HEK293T (cell line): Measurements from ENCODE around the gene MYBPC3.

Experiments
- CTCF ChIA-PET: fragments of 350-600 bp; formaldehyde crosslinking; extraction: SDS; loops from one replicate; lab custom pipeline; 2021; ENCODE audit warnings: antibody characterized with exemption, inconsistent platforms; lab: Yijun Ruan, JAX
- POLR2A ChIA-PET: fragments of 350-600 bp; formaldehyde crosslinking; extraction: SDS; loops from one replicate; lab custom pipeline; 2020; ENCODE audit warnings: antibody characterized with exemption, inconsistent platforms; lab: Yijun Ruan, JAX
- DNase-seq: peaks from one replicate; pipeline ENCODE4 v3.0.0; 2012; ENCODE audit warnings: mixed read lengths; ENCODE audit errors: extremely low spot score
- ARNT ChIP-seq: fragments of 450-650 bp; IDR thresholded peaks from 2 replicates; pipeline ENCODE4 v1.6.1; 2017; ENCODE audit warnings: mild to moderate bottlenecking
- BHLHE40 ChIP-seq: fragments of 450-650 bp; IDR thresholded peaks from 2 replicates; pipeline ENCODE4 v1.6.1; 2016; ENCODE audit warnings: mild to moderate bottlenecking, moderate library complexity, borderline replicate concordance
- CTBP1 ChIP-seq: fragments of 450-650 bp; IDR thresholded peaks from 2 replicates; pipeline ENCODE4 v1.6.1; 2016; ENCODE audit warnings: borderline replicate concordance
- ELF4 ChIP-seq: fragments of 450-650 bp; IDR thresholded peaks from 2 replicates; pipeline ENCODE4 v1.6.1; 2017; ENCODE audit warnings: antibody characterized with exemption
- FOXA1 ChIP-seq: fragments of 450-650 bp; IDR thresholded peaks from 2 replicates; pipeline ENCODE4 v1.6.1; 2016; ENCODE audit warnings: mild to moderate bottlenecking
- FOXK2 ChIP-seq: fragments of 450-650 bp; IDR thresholded peaks from 2 replicates; pipeline ENCODE4 v1.6.1; 2016; ENCODE audit warnings: mild to moderate bottlenecking
- FOXM1 ChIP-seq: fragments of 450-650 bp; IDR thresholded peaks from 2 replicates; pipeline ENCODE4 v1.6.1; 2017; ENCODE audit warnings: mild to moderate bottlenecking, borderline replicate concordance
- HDGF ChIP-seq: fragments of 450-650 bp; IDR thresholded peaks from 2 replicates; pipeline ENCODE4 v1.6.1; 2017; ENCODE audit warnings: antibody characterized with exemption, borderline replicate concordance
- L3MBTL2 ChIP-seq: fragments of 450-650 bp; conservative IDR thresholded peaks from 2 replicates; pipeline ENCODE4 v1.6.1; 2016; ENCODE audit warnings: mild to moderate bottlenecking
- LEF1 ChIP-seq: fragments of 450-650 bp; IDR thresholded peaks from 2 replicates; pipeline ENCODE4 v1.6.1; 2017; ENCODE audit warnings: mild to moderate bottlenecking, borderline replicate concordance
- NFRKB ChIP-seq: fragments of 450-650 bp; IDR thresholded peaks from 2 replicates; pipeline ENCODE4 v1.6.1; 2016; ENCODE audit warnings: mild to moderate bottlenecking, moderate library complexity
- SP1 ChIP-seq: fragments of 450-650 bp; IDR thresholded peaks from 2 replicates; pipeline ENCODE4 v1.6.1; 2017
- SUZ12 ChIP-seq: fragments of 450-650 bp; IDR thresholded peaks from 2 replicates; pipeline ENCODE4 v1.6.1; 2016; ENCODE audit warnings: mild to moderate bottlenecking
- TARDBP ChIP-seq: fragments of 450-650 bp; IDR thresholded peaks from 2 replicates; pipeline ENCODE4 v1.6.1; 2016
- ZNF384 ChIP-seq: fragments of 450-650 bp; IDR thresholded peaks from 2 replicates; pipeline ENCODE4 v1.6.1; 2016
- TF ChIP-seq, protein P1 (sequence below): fragments of 450-650 bp; IDR thresholded peaks from 2 replicates; pipeline ENCODE4 v1.6.1; 2016

The MYBPC3 gene

GRCh38 chr11:47345890-47346563 lies 6.5 kb downstream of the MYBPC3 start:
- POLR2A ChIA-PET = interaction anchor here (0.9 to 1.4 kb wide), 2 partner anchors 24 to 97 kb away, joined by 3 to 4 read pairs; partner anchors contain the start of gene ACP2
- no peak for DNase-seq
- CTCF ChIA-PET = no interaction called here
- no peak for TF ChIP-seq CTBP1
- no peak for TF ChIP-seq BHLHE40
- no peak for TF ChIP-seq SP1
- no peak for TF ChIP-seq TARDBP
- no peak for TF ChIP-seq FOXK2
- TF ChIP-seq L3MBTL2 = no peak
- TF ChIP-seq NFRKB = no peak
- TF ChIP-seq ZNF384 = no peak
- TF ChIP-seq HDGF = no peak
- no peak for TF ChIP-seq FOXA1
- no peak for TF ChIP-seq ARNT
- TF ChIP-seq SUZ12 = no peak
- no peak for TF ChIP-seq FOXM1
- TF ChIP-seq ELF4 = no peak
- no peak for TF ChIP-seq LEF1
- TF ChIP-seq, protein P1, sequence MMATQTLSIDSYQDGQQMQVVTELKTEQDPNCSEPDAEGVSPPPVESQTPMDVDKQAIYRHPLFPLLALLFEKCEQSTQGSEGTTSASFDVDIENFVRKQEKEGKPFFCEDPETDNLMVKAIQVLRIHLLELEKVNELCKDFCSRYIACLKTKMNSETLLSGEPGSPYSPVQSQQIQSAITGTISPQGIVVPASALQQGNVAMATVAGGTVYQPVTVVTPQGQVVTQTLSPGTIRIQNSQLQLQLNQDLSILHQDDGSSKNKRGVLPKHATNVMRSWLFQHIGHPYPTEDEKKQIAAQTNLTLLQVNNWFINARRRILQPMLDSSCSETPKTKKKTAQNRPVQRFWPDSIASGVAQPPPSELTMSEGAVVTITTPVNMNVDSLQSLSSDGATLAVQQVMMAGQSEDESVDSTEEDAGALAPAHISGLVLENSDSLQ = no peak

GRCh38 chr11:47342854-47343253 lies 9.6 kb downstream of the MYBPC3 start:
- DNase-seq = no peak
- TF ChIP-seq BHLHE40 = no peak
- TF ChIP-seq NFRKB = no peak
- no peak for TF ChIP-seq FOXM1
- no peak for TF ChIP-seq SP1
- TF ChIP-seq CTBP1 = no peak
- TF ChIP-seq FOXK2 = no peak
- TF ChIP-seq, protein P1 = no peak
- no peak for TF ChIP-seq LEF1
- no peak for TF ChIP-seq FOXA1
- TF ChIP-seq L3MBTL2 = no peak
- no peak for TF ChIP-seq ZNF384
- TF ChIP-seq SUZ12 = no peak
- TF ChIP-seq TARDBP = no peak
- no peak for TF ChIP-seq ELF4
- no peak for TF ChIP-seq HDGF
- TF ChIP-seq ARNT = no peak
- ChIA-PET CTCF (interaction anchor here (3.5 kb wide), 1 partner anchor 11 kb away, joined by 22 read pairs; no protein-coding TSS in a partner anchor), POLR2A (no interaction called here)

DNA sequence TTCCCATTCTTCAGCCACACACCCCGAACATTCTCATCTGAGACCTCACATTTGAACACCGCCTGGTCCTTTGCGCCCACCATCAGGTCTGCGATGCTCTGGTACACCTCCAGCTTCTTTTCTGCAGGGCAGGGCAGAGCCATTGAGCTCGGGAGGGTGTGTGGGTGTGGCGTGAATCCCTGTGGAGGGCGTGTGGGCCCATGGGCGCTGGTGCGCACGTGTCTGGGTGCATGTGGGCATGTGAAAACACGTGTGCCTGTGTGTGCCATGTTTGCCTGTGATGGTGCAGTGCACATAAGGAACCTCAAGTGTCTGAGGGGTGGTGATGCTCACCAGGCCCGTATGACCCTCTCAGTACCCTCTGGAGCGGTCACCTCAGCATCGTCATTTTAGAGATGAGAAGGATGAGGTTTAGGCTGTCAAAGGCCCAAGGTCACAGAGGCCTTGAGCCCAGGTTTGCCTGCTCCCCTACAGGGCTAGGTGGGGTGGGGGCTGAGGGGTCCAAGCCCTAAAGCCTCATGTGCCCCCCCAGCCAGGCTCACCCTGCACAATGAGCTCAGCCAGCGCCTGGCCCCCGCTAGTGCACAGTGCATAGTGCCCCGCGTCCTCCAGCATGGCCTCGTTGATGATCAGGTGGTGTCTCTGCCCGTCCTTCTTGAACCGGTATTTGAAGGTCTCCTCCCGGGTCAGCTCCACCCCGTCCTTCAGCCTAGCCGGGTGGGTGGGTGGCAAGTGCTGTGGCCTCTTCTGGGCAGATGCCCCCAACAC lies 10.3 kb downstream of the MYBPC3 start:
- CTCF ChIA-PET = interaction anchor here (3.5 kb wide), 1 partner anchor 12 kb away, joined by 22 read pairs; no protein-coding TSS in a partner anchor
- no peak for TF ChIP-seq NFRKB
- no peak for TF ChIP-seq ELF4
- POLR2A ChIA-PET = interaction anchor here (0.6 kb wide), 1 partner anchor 82 kb away, joined by 3 read pairs; no protein-coding TSS in a partner anchor
- no peak for DNase-seq

GRCh38 chr11:47340980-47341775 lies 11.3 kb downstream of the MYBPC3 start:
- ChIA-PET POLR2A (no interaction called here), CTCF (interaction anchor here (3.5 kb wide), 1 partner anchor 13 kb away, joined by 22 read pairs; no protein-coding TSS in a partner anchor)
- DNase-seq = no peak
- TF ChIP-seq L3MBTL2 (no peak), SP1 (no peak), ZNF384 (no peak), HDGF (no peak), ARNT (no peak), NFRKB (no peak), FOXK2 (no peak), LEF1 (no peak), CTBP1 (no peak)

DNA sequence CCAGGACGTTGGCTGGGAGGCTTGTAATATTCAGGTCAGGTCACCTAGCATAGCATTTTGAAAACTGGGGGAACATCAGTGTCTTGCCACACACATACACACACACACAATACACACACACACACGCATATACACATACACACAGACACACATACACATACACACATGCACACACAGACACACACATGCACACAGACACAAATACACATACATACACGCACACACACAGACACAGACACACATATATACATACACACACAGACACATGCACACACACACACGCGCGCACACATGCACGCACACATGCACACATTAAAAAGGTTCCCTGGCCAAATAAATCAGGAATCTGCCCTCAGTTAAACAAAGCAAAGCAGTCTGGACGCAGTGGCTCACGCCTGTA lies 12.5 kb downstream of the MYBPC3 start:
- ChIA-PET CTCF (no interaction called here), POLR2A (no interaction called here)
- TF ChIP-seq SP1 = no peak
- TF ChIP-seq, protein P1 = no peak
- TF ChIP-seq TARDBP = no peak
- no peak for TF ChIP-seq CTBP1
- no peak for TF ChIP-seq LEF1
- no peak for TF ChIP-seq L3MBTL2
- TF ChIP-seq FOXK2 = no peak
- no peak for TF ChIP-seq ARNT
- no peak for TF ChIP-seq HDGF
- no peak for TF ChIP-seq ZNF384
- no peak for TF ChIP-seq BHLHE40
- DNase-seq = no peak
